Neural progenitor cell (in vitro differentiated cells): Measurements from ENCODE around the gene RBFOX2. TPM values are rescaled to one million over a fixed set of nuclear protein-coding genes. Genes with fewer than 3 reads are reported as not detected.

ENCODE experiments used
- DNase-seq: peaks from one replicate; pipeline ENCODE4 v3.0.0-alpha.2; 2016; ENCODE audit warnings: low spot score
- H2AFZ ChIP-seq: fragments of 200-600 bp; sonication (generic); replicated peaks from 2 replicates; pipeline ENCODE4 v1.6.1; 2016; ENCODE audit warnings: antibody characterized with exemption
- H3F3A ChIP-seq: fragments of 200-600 bp; sonication (generic); 2 replicates; pipeline ENCODE4 v1.6.1; 2016; ENCODE audit warnings: antibody characterized with exemption, low read depth
- H3K27ac ChIP-seq: fragments of 200-600 bp; sonication (generic); 2 replicates; pipeline ENCODE4 v1.5.1; 2016; ENCODE audit warnings: mild to moderate bottlenecking
- H3K27me3 ChIP-seq: fragments of 200-600 bp; sonication (generic); 2 replicates; pipeline ENCODE4 v1.6.1; 2016; ENCODE audit warnings: mild to moderate bottlenecking, moderate library complexity
- H3K36me3 ChIP-seq: fragments of 200-600 bp; sonication (generic); 2 replicates; pipeline ENCODE4 v1.5.1; 2016
- H3K4me1 ChIP-seq: fragments of 200-600 bp; sonication (generic); 2 replicates; pipeline ENCODE4 v1.6.1; 2016; ENCODE audit warnings: mixed run types
- H3K4me2 ChIP-seq: fragments of 200-600 bp; sonication (generic); 2 replicates; pipeline ENCODE4 v1.6.1; 2016
- H3K4me3 ChIP-seq: fragments of 200-600 bp; sonication (generic); 2 replicates; pipeline ENCODE4 v1.5.1; 2016
- H3K79me2 ChIP-seq: fragments of 200-600 bp; sonication (generic); 2 replicates; pipeline ENCODE4 v1.6.1; 2016; ENCODE audit warnings: low read depth
- H3K9ac ChIP-seq: fragments of 200-600 bp; sonication (generic); 2 replicates; pipeline ENCODE4 v1.6.1; 2016
- H3K9me3 ChIP-seq: fragments of 200-600 bp; sonication (generic); 2 replicates; pipeline ENCODE4 v1.5.1; 2016; ENCODE audit warnings: low read depth
- H4K20me1 ChIP-seq: fragments of 200-600 bp; sonication (generic); 2 replicates; pipeline ENCODE4 v1.6.1; 2016; ENCODE audit warnings: low read depth
- H3K27ac Mint-ChIP-seq: 3 replicates; pipeline ENCODE4 v1.8.0; 2021; ENCODE audit warnings: mixed read lengths
- H3K27me3 Mint-ChIP-seq: 2 replicates; pipeline ENCODE4 v1.8.0; 2022; ENCODE audit warnings: low read depth, mild to moderate bottlenecking, inconsistent platforms, moderate library complexity, mixed read lengths; ENCODE audit not compliant: insufficient read depth
- H3K36me3 Mint-ChIP-seq: 3 replicates; pipeline ENCODE4 v1.8.0; 2021; ENCODE audit warnings: mixed read lengths
- H3K4me1 Mint-ChIP-seq: 3 replicates; pipeline ENCODE4 v1.8.0; 2021; ENCODE audit warnings: mixed read lengths
- H3K4me3 Mint-ChIP-seq: 3 replicates; pipeline ENCODE4 v1.8.0; 2021; ENCODE audit warnings: mild to moderate bottlenecking, moderate library complexity, mixed read lengths
- H3K9me3 Mint-ChIP-seq: 3 replicates; pipeline ENCODE4 v1.8.0; 2020; ENCODE audit warnings: mixed read lengths
- CTCF ChIP-seq: fragments of 200-600 bp; sonication (generic); IDR thresholded peaks from 2 replicates; pipeline ENCODE4 v1.5.1; 2017; ENCODE audit warnings: antibody characterized with exemption, mild to moderate bottlenecking
- EZH2 ChIP-seq: fragments of 200-600 bp; sonication (generic); IDR thresholded peaks from 2 replicates; pipeline ENCODE4 v1.6.1; 2017; ENCODE audit warnings: antibody characterized with exemption, mild to moderate bottlenecking, moderate library complexity
- EZH2phosphoT487 ChIP-seq: fragments of 200-600 bp; sonication (generic); IDR thresholded peaks from 2 replicates; pipeline ENCODE4 v1.6.1; 2017; ENCODE audit warnings: antibody characterized with exemption
- total RNA-seq: library from RNA; depleted of rRNA; stranded (reverse); fragments of >200 nt; gene quantifications from 2 replicates; pipeline ENCODE4 v1.2.3, GENCODE V29; 2015; ENCODE audit warnings: low replicate concordance

Gene RBFOX2
- total RNA-seq, 1 donor from 2014 or later: 163 TPM

- Histone ChIP-seq H3K4me2 (no peak overlapping the region), H3K36me3 (no peaks in the 10 kb centered on the region), H3K27ac (no peak overlapping the region), H3K4me1 (no peaks in the 10 kb centered on the region), H3K27me3 (no peaks in the 10 kb centered on the region), H2AFZ (no peak overlapping the region), H4K20me1 (peaks cover 80% of the 10 kb centered on the region), H3K9me3 (no peaks in the 10 kb centered on the region), H3F3A (no peaks in the 10 kb centered on the region), H3K9ac (no peak overlapping the region), H3K79me2 (peaks cover 97% of the 10 kb centered on the region), H3K4me3 (no peak overlapping the region)
- peaks cover 14% of the 10 kb centered on the region for H3K36me3 Mint-ChIP-seq
- no peak for DNase-seq
- TF ChIP-seq CTCF: no peak
- TF ChIP-seq EZH2: no peak
- TF ChIP-seq EZH2phosphoT487: no peak
- H3K27ac Mint-ChIP-seq: no peak overlapping the region
- no peaks in the 10 kb centered on the region for H3K27me3 Mint-ChIP-seq
- H3K4me3 Mint-ChIP-seq: no peak overlapping the region
- H3K4me1 Mint-ChIP-seq: peaks cover 3% of the 10 kb centered on the region
- peaks cover 3% of the 10 kb centered on the region for H3K9me3 Mint-ChIP-seq
These were observed 26.5 kb downstream of the RBFOX2 start for GRCh38 chr22:36002084-36002483.

- Mint-ChIP-seq H3K36me3 (peaks cover 17% of the 10 kb centered on the region), H3K4me3 (no peak overlapping the region), H3K4me1 (peaks cover 14% of the 10 kb centered on the region), H3K27me3 (no peaks in the 10 kb centered on the region), H3K27ac (no peak overlapping the region), H3K9me3 (no peaks in the 10 kb centered on the region)
- H4K20me1 ChIP-seq: peaks cover 62% of the 10 kb centered on the region
- H3K36me3 ChIP-seq: no peaks in the 10 kb centered on the region
- H3K4me2 ChIP-seq: no peak overlapping the region
- H3K4me1 ChIP-seq: no peaks in the 10 kb centered on the region
- no peaks in the 10 kb centered on the region for H3F3A ChIP-seq
- no peaks in the 10 kb centered on the region for H3K9me3 ChIP-seq
- H3K9ac ChIP-seq: no peak overlapping the region
- H3K4me3 ChIP-seq: no peak overlapping the region
- H3K79me2 ChIP-seq: peaks cover 88% of the 10 kb centered on the region
- DNase-seq: no peak
- no peak overlapping the region for H3K27ac ChIP-seq
- no peaks in the 10 kb centered on the region for H3K27me3 ChIP-seq
- TF ChIP-seq EZH2: no peak
- TF ChIP-seq EZH2phosphoT487: no peak
- no peak for TF ChIP-seq CTCF
- H2AFZ ChIP-seq: no peak overlapping the region
These were observed 29.9 kb downstream of the RBFOX2 start for GRCh38 chr22:35998748-35999147.

- H3K36me3 ChIP-seq: no peaks in the 10 kb centered on the region
- H3K9me3 ChIP-seq: no peaks in the 10 kb centered on the region
- peaks cover 49% of the 10 kb centered on the region for H4K20me1 ChIP-seq
- H3K27ac ChIP-seq: no peak overlapping the region
- peaks cover 87% of the 10 kb centered on the region for H3K79me2 ChIP-seq
- no peak overlapping the region for H3K4me3 Mint-ChIP-seq
- H3K27ac Mint-ChIP-seq: peak overlapping the region; percentile 30
- DNase-seq: no peak
- H3K9ac ChIP-seq: no peak overlapping the region
- H3K27me3 ChIP-seq: no peaks in the 10 kb centered on the region
- TF ChIP-seq EZH2phosphoT487: no peak
- no peak for TF ChIP-seq CTCF
- TF ChIP-seq EZH2: no peak
- no peak overlapping the region for H2AFZ ChIP-seq
- peaks cover 18% of the 10 kb centered on the region for H3K36me3 Mint-ChIP-seq
- no peak overlapping the region for H3K4me3 ChIP-seq
- H3K4me1 ChIP-seq: no peaks in the 10 kb centered on the region
- no peaks in the 10 kb centered on the region for H3F3A ChIP-seq
- no peaks in the 10 kb centered on the region for H3K27me3 Mint-ChIP-seq
- H3K4me1 Mint-ChIP-seq: peaks cover 14% of the 10 kb centered on the region
- H3K9me3 Mint-ChIP-seq: no peaks in the 10 kb centered on the region
- no peak overlapping the region for H3K4me2 ChIP-seq
These were observed 31.2 kb downstream of the RBFOX2 start for GRCh38 chr22:35997438-35997837.
